WI38 (cell line): Measurements from ENCODE around the gene PTGS2.

ENCODE experiments used
- H3K4me3 ChIP-seq: 2 replicates; pipeline ENCODE4 v1.5.1; 2011; ENCODE audit warnings: low read depth, mild to moderate bottlenecking, control low read depth, low read length
- TF ChIP-seq, protein P1 (sequence below): IDR thresholded peaks from 2 replicates; pipeline ENCODE4 v1.5.1; 2012; ENCODE audit warnings: low read depth, mild to moderate bottlenecking, control low read depth, low read length

PTGS2 gene

DNA sequence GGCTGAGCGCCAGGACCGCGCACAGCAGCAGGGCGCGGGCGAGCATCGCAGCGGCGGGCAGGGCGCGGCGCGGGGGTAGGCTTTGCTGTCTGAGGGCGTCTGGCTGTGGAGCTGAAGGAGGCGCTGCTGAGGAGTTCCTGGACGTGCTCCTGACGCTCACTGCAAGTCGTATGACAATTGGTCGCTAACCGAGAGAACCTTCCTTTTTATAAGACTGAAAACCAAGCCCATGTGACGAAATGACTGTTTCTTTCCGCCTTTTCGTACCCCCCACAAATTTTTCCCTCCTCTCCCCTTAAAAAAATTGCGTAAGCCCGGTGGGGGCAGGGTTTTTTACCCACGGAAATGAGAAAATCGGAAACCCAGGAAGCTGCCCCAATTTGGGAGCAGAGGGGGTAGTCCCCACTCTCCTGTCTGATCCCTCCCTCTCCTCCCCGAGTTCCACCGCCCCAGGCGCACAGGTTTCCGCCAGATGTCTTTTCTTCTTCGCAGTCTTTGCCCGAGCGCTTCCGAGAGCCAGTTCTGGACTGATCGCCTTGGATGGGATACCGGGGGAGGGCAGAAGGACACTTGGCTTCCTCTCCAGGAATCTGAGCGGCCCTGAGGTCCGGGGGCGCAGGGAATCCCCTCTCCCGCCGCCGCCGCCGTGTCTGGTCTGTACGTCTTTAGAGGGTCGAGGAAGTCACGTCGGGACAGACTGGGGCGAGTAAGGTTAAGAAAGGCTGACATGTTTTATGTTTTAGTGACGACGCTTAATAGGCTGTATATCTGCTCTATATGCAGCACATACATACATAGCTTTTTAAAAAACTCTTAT, at the start of gene PTGS2:
PTGS2 (minus strand) TSS at position 179 of the 817 bp plus-strand sequence; CDS start at position 46, 133 bp downstream.
- TF ChIP-seq, protein P1, sequence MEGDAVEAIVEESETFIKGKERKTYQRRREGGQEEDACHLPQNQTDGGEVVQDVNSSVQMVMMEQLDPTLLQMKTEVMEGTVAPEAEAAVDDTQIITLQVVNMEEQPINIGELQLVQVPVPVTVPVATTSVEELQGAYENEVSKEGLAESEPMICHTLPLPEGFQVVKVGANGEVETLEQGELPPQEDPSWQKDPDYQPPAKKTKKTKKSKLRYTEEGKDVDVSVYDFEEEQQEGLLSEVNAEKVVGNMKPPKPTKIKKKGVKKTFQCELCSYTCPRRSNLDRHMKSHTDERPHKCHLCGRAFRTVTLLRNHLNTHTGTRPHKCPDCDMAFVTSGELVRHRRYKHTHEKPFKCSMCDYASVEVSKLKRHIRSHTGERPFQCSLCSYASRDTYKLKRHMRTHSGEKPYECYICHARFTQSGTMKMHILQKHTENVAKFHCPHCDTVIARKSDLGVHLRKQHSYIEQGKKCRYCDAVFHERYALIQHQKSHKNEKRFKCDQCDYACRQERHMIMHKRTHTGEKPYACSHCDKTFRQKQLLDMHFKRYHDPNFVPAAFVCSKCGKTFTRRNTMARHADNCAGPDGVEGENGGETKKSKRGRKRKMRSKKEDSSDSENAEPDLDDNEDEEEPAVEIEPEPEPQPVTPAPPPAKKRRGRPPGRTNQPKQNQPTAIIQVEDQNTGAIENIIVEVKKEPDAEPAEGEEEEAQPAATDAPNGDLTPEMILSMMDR, result peak; percentile 54
- peak within 1 kb of the TSS; percentile 66 for H3K4me3 ChIP-seq

DNA sequence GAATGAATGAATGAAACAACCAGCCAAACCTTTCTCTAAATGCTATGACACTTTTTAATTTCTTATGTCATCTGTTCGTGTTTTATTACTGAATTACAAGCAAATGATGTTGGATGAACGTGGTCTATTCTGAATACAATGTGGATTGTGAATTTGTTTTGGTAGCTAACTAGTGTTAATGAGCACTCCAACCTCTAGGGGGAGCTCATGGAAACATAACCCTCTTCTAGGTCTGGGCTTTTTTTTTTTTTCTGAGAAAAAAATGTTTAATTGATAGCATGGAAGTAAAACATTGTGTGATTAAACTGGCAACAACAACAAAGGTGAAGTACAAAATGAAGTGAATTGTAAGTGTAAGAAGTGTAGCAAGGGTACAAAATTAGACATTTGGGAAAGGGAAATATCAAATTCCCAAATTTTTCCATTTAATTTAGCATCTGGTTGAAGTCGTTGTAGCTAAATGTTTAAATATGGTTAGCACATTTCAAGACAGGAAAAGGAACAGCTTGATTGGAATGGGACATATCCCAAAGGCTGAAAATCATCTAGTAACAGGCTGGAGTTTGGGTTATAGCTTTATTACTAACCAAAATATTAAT, 42.6 kb upstream of the PTGS2 start:
- TF ChIP-seq, protein P1, result peak; percentile 52

DNA sequence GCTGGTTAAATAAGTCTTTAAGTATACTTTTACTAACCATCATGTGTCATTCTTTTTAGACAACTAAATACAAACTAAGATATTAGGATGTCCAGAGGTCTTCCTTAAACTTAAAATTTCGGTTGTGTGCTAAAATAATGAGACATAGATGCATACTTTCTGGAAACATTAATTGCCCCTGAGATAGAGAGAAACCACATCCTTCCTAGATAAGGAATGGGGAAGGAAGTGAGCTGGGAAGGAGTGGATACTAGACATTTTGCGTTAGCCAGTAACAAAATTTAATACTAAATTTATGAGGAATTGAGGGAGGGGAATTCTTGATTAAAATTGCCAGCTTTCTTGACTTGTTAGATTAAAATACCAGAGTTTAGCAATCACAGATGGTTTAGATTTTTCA, 37.1 kb upstream of the PTGS2 start:
- no peak overlapping the region for H3K4me3 ChIP-seq
- TF ChIP-seq, protein P1, result no peak

More for the DNA sequence above, 42.6 kb upstream of the PTGS2 start:
- no peak overlapping the region for H3K4me3 ChIP-seq

DNA sequence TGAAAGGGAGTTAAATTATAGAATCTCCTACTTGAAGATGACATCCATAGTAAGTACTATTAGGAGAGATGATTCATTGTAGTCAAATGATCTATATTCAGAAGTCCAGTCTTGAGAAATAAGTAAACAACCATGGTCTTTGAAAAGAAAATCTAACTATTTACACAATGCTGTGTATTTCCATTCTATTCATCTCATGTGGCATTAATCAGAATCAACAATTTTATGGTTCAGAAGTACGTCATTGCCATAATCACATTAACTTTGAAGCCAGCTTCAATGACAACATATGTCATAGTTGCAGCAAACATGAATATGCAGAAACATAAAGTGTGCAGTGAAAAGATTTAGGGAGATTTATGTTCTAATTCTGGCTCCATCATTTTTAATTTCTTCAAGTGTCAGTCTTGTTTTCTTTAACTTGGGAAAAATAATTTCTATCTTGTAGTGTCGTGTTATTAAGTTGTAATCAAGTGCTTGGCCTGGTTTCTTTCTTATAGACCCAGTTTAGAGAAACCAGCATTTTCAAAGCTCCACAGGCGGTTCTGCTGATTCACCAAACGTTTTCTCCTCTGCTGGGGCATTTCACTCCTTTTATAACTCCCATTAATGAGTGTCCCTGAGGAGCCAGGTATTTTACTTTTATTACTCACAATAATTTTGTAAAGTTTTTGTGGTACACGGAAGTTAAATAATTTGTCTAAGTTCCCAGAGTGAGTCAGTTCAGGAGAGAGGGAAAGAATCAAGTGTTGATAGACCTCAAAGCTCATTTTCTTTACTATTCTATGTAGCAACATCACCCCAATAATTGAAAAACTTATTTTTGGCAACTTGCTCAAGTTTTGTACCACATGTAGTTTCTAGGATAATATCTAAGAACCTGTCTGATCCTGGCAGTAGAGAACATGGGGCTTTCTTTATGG, 35.9 kb upstream of the PTGS2 start:
- TF ChIP-seq, protein P1, result no peak
- H3K4me3 ChIP-seq, result no peak overlapping the region

DNA sequence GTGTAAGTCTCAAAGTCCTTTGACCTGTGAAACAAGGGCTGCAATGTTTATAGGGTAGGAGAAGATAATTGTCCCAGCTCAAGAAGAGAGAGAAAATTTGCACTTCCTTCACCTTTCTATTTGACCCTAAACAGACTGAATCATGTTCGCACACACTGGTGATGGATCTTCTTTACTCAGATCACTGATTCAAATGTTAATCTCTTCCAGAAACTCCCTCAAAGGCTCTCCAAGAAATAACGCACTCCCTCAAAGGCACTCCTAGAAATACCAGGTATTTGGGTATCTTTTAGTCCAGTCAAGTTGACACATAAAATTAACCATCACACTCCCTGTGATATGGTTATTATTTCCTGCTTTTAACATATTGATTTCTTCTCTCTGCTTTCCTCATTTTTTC, 30.5 kb upstream of the PTGS2 start:
- H3K4me3 ChIP-seq, result no peak overlapping the region
- TF ChIP-seq, protein P1, result no peak

DNA sequence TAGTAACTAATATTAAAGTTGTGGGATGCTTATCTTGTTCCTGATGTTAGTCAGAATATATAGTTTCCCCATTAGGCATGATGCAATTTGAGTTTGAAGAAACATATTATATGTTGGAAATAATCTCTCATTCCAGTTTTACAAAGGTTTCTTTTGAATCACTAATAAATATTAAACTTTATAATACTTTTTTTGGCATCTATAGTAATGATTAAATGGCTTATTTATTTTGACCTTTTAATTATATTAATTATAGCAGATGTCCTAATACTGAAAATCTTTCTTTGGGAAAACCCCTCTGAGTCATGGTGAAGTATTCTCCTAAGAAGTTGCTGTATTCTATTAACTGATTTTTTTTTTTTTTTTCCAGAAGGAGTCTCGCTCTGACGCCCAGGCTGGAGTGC, 28.5 kb upstream of the PTGS2 start:
- no peak overlapping the region for H3K4me3 ChIP-seq
- TF ChIP-seq, protein P1, result no peak
